ENCODE measurements around the gene CAPN14.

CAPN14 gene

DNA sequence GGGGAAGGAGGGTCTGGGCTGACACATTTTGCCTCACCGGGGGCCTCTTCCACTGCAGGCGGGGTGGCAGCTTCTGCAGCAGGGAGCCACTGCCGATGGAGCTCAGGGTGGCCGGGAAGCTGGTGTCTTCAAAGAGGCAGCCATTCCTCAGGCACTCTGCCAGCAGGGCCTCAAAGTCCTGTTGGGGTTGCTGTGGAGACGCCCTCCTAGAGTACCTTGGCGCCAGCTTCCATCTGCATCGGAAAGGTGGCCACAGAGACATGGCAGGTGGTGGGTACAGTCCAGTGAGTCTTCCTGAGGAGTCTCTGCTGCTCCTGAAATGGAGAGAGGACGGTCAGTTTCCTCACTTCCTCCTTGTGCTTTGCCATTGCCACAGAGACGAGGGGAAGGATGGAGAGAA, 12.1 kb downstream of the CAPN14 start:
- 93% methylated on average over 9 of the region's 9 CpGs for WGBS
- H3K27me3 ChIP-seq (ENCODE audit: insufficient read depth, low read length) = no peaks in the 10 kb centered on the region
- H3K4me3 ChIP-seq (ENCODE audit: low read length) = no peak overlapping the region
- 0 out of 2 replicates have a peak, but pooled peaks cover 8% of the 10 kb centered on the region for H3K4me1 ChIP-seq (ENCODE audit: insufficient read depth, low read length)
- H3K36me3 ChIP-seq (ENCODE audit: insufficient read depth, low read length) = no peaks in the 10 kb centered on the region
- no peak overlapping the region for H3K9ac ChIP-seq (ENCODE audit: low read depth, low read length)
- no peak overlapping the region for H3K27ac ChIP-seq (ENCODE audit: low read depth, low read length)
- H3K9me3 ChIP-seq (ENCODE audit: insufficient read depth, low read depth, low read length) = no peaks in the 10 kb centered on the region

DNA sequence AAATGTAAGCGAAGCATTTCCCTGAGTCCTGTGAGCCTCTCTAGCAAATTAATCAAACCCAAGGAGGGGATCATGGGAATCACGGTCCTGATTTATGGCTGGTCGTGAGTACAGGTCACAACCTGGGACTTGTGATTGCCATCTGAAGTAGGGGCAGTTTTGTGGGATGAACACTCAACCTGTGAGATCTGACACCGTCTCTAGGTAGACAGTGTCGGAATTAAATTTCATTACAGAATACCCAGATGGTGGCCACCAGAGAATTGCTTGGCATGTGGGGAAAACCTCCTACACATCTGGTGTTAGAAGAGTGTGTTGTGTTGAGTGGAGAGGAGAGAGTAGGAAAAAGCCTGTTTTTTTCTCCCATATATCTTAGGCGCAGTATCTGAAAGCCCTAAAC, 12.5 kb downstream of the CAPN14 start:
- Histone ChIP-seq H3K9ac (ENCODE audit: low read depth, low read length) (no peak overlapping the region), H3K4me3 (ENCODE audit: low read length) (no peak overlapping the region), H3K36me3 (ENCODE audit: insufficient read depth, low read length) (no peaks in the 10 kb centered on the region), H3K27ac (ENCODE audit: low read depth, low read length) (no peak overlapping the region), H3K4me1 (ENCODE audit: insufficient read depth, low read length) (0 out of 2 replicates have a peak, but pooled peaks cover 8% of the 10 kb centered on the region), H3K27me3 (ENCODE audit: insufficient read depth, low read length) (no peaks in the 10 kb centered on the region), H3K9me3 (ENCODE audit: insufficient read depth, low read depth, low read length) (no peaks in the 10 kb centered on the region)
- 98% methylated on average over 6 of the region's 6 CpGs for WGBS

DNA sequence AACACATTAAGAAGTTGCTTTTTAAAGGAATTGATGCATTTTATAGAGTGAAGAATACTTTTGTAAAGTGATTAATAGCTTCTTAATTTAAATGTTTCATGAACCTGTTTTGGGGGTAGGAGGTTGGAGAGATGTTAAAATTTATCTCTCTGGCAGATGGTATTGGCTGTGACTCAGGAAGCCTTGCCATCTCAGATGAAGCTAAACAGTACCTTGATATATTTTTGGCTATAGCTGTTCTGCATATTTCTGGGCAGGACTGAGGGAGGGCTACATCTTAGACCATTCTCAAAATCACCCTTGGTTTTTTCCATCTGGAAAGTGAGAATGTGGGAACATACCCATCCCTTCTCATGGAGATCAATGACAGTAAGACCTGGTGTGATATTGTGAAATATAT, 13.4 kb downstream of the CAPN14 start:
- H3K27ac ChIP-seq (ENCODE audit: low read depth, low read length) = no peak overlapping the region
- H3K4me1 ChIP-seq (ENCODE audit: insufficient read depth, low read length) = 0 out of 2 replicates have a peak, but pooled peaks cover 8% of the 10 kb centered on the region
- no peak overlapping the region for H3K9ac ChIP-seq (ENCODE audit: low read depth, low read length)
- no peaks in the 10 kb centered on the region for H3K9me3 ChIP-seq (ENCODE audit: insufficient read depth, low read depth, low read length)
- H3K4me3 ChIP-seq (ENCODE audit: low read length) = no peak overlapping the region
- no peaks in the 10 kb centered on the region for H3K27me3 ChIP-seq (ENCODE audit: insufficient read depth, low read length)
- no peaks in the 10 kb centered on the region for H3K36me3 ChIP-seq (ENCODE audit: insufficient read depth, low read length)

DNA sequence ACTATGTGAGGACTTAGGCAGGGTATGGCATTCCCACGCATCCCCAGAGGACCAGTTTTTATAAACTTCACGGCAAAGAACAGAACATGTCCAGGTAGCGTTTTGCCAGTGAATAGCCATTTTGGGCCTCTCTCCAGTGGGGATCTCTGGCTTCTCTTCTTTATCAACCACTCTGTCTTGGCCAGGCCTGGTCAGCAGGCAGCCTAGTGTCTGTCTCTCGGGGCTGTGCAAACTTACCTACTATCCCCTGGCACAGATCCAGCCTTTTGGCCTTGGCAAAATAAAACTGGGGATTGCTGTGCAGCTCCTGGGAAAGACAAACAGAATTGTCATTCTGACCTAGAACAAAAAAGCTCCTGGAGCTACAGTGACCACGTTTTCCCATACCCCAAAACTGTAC, 14.5 kb downstream of the CAPN14 start:
- no peak overlapping the region for H3K9ac ChIP-seq (ENCODE audit: low read depth, low read length)
- H3K4me1 ChIP-seq (ENCODE audit: insufficient read depth, low read length) = 0 out of 2 replicates have a peak, but pooled peaks cover 4% of the 10 kb centered on the region
- no peak overlapping the region for H3K27ac ChIP-seq (ENCODE audit: low read depth, low read length)
- no peaks in the 10 kb centered on the region for H3K36me3 ChIP-seq (ENCODE audit: insufficient read depth, low read length)
- H3K9me3 ChIP-seq (ENCODE audit: insufficient read depth, low read depth, low read length) = no peaks in the 10 kb centered on the region
- no peak overlapping the region for H3K4me3 ChIP-seq (ENCODE audit: low read length)
- no peaks in the 10 kb centered on the region for H3K27me3 ChIP-seq (ENCODE audit: insufficient read depth, low read length)
- 91% methylated on average over 5 of the region's 5 CpGs for WGBS

DNA sequence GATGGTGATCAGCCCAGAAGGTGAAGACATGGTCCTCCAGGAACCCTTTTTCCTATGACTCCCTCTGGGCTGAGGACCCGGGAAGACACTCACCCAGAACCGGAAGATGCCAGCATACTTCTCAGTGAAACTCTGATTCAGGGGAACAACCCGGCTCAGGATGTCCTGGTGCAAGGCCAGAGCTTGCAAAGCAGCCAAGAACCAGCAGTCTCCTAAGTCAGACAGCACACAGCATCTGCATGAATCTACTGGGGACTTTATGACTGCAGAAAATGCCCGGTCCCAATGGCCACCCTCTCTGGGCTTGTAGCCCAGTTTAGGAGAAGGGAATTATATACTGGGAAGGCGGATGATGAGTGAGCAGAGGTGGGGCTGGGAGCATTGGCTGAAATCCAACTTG, 15.3 kb downstream of the CAPN14 start:
- Histone ChIP-seq H3K9me3 (ENCODE audit: insufficient read depth, low read depth, low read length) (no peaks in the 10 kb centered on the region), H3K4me1 (ENCODE audit: insufficient read depth, low read length) (no peaks in the 10 kb centered on the region), H3K9ac (ENCODE audit: low read depth, low read length) (no peak overlapping the region), H3K4me3 (ENCODE audit: low read length) (no peak overlapping the region), H3K27me3 (ENCODE audit: insufficient read depth, low read length) (no peaks in the 10 kb centered on the region), H3K27ac (ENCODE audit: low read depth, low read length) (no peak overlapping the region), H3K36me3 (ENCODE audit: insufficient read depth, low read length) (no peaks in the 10 kb centered on the region)
- 95% methylated on average over 5 of the region's 5 CpGs for WGBS

DNA sequence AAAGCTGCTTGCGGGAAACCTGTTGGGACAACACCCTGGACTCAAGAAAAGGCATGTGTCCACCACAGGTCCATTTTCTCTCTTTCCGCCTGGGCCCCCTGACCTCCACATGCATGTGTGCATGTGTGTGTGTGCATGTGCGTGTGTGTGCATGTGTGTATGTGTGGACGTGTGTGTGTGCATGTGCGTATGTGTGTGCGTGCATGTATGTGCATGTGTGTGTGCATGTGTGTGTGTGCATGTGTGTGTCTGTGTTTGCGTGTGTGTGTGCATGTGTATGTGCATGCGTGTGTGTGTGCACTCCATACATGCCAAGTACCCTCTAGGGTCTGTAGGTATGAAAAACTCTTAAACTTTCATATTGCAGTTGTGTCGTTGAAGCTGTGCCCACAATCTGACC, 16.3 kb downstream of the CAPN14 start:
- 86% methylated on average over 9 of the region's 9 CpGs for WGBS
- H3K9me3 ChIP-seq (ENCODE audit: insufficient read depth, low read depth, low read length) = no peaks in the 10 kb centered on the region
- H3K27ac ChIP-seq (ENCODE audit: low read depth, low read length) = no peak overlapping the region
- H3K36me3 ChIP-seq (ENCODE audit: insufficient read depth, low read length) = no peaks in the 10 kb centered on the region
- H3K9ac ChIP-seq (ENCODE audit: low read depth, low read length) = no peak overlapping the region
- H3K4me3 ChIP-seq (ENCODE audit: low read length) = no peak overlapping the region
- H3K27me3 ChIP-seq (ENCODE audit: insufficient read depth, low read length) = no peaks in the 10 kb centered on the region
- H3K4me1 ChIP-seq (ENCODE audit: insufficient read depth, low read length) = no peaks in the 10 kb centered on the region

DNA sequence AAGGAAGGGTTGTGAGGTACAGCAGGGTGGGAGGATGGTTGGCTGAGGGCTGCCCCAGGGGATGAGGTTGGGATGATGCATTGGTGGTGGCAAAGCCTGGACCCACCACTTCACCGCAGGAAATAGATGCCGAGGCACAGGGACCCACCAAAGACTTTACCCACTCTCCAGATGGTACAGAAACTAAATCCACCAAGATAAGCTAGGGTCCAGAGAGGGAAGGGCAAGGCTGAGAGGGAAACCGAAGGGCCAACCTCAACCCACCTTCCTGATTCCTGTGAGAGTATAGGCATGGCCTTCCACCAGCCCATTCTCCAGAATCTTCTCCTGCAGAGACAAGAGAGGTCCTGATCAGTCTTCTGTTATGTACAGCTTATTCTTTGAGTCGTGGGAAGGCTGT, 18.1 kb downstream of the CAPN14 start:
- Histone ChIP-seq H3K9ac (ENCODE audit: low read depth, low read length) (no peak overlapping the region), H3K36me3 (ENCODE audit: insufficient read depth, low read length) (no peaks in the 10 kb centered on the region)
- WGBS = 94% methylated on average over 3 of the region's 4 CpGs

DNA sequence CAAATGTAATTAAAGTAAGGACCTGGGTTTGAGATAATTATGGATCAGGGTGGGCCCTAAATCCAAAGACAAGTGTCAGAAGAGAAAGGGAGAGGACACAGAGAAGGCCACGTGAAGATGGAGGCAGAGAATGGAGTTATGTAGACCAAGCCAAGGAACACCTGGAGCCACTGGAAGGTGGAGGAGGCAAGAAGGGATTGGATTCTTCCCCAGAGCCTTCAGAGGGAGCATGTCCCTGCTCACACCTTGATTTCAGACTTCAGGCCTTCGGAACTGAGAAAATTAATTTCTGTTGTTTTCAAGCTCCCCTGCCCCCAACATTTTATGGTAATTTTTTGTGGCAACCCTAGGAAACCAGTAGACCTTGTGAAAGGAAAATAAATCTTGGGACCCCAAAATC, 19.6 kb downstream of the CAPN14 start:
- Histone ChIP-seq H3K4me3 (ENCODE audit: low read length) (no peak overlapping the region), H3K27ac (ENCODE audit: low read depth, low read length) (no peak overlapping the region), H3K9me3 (ENCODE audit: insufficient read depth, low read depth, low read length) (no peaks in the 10 kb centered on the region), H3K4me1 (ENCODE audit: insufficient read depth, low read length) (no peaks in the 10 kb centered on the region), H3K36me3 (ENCODE audit: insufficient read depth, low read length) (no peaks in the 10 kb centered on the region), H3K9ac (ENCODE audit: low read depth, low read length) (no peak overlapping the region), H3K27me3 (ENCODE audit: insufficient read depth, low read length) (no peaks in the 10 kb centered on the region)
- WGBS = 93% methylated on average over 2 of the region's 2 CpGs

More for the DNA sequence above, 18.1 kb downstream of the CAPN14 start:
- no peak overlapping the region for H3K4me3 ChIP-seq (ENCODE audit: low read length)
- no peaks in the 10 kb centered on the region for H3K9me3 ChIP-seq (ENCODE audit: insufficient read depth, low read depth, low read length)
- no peaks in the 10 kb centered on the region for H3K4me1 ChIP-seq (ENCODE audit: insufficient read depth, low read length)
- H3K27me3 ChIP-seq (ENCODE audit: insufficient read depth, low read length) = no peaks in the 10 kb centered on the region
- H3K27ac ChIP-seq (ENCODE audit: low read depth, low read length) = no peak overlapping the region

DNA sequence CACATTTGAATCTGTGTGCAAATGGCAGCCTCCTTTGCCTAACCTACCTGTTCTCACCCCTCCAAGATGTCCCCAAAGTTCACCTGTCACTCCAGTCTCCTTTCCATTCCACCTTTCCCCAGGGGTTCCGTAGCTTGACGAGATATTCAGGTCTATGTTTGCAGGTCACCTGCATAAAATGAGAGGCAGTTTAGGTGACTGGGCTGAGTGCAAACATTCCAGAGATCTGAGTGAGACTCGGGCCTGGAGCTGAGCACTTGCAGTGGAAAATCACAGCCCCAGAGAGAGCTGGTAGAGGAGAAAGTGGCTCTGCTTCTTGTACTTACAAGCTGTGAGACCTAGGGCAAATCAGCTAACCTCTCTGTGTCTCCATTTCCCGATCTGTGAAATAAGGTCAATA, 20.1 kb downstream of the CAPN14 start:
- H3K36me3 ChIP-seq (ENCODE audit: insufficient read depth, low read length) = no peaks in the 10 kb centered on the region
- no peak overlapping the region for H3K9ac ChIP-seq (ENCODE audit: low read depth, low read length)
- no peaks in the 10 kb centered on the region for H3K4me1 ChIP-seq (ENCODE audit: insufficient read depth, low read length)
- WGBS = 84% methylated on average over 4 of the region's 4 CpGs
- no peaks in the 10 kb centered on the region for H3K9me3 ChIP-seq (ENCODE audit: insufficient read depth, low read depth, low read length)
- H3K4me3 ChIP-seq (ENCODE audit: low read length) = no peak overlapping the region
- H3K27ac ChIP-seq (ENCODE audit: low read depth, low read length) = no peak overlapping the region
- no peaks in the 10 kb centered on the region for H3K27me3 ChIP-seq (ENCODE audit: insufficient read depth, low read length)

DNA sequence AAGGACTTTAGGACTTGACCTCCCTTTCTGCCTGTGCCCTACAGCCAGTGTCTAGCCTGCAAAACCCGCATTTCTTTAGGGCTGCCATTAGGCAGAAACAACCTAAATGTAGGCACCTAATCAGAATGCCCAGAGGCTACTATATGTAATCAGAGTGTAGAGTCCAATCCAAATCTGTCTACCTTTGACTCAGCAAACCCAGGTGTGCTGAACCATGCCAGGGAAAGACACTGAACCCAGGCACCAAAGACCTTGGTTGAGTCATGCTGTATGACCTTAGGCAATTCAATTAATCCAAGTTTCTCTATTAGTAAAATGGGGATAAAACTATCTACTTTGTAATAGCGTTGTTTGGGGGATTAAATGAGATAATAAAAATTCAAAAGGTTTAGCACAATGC, 20.7 kb downstream of the CAPN14 start:
- 95% methylated on average over 1 of the region's 2 CpGs for WGBS
- Histone ChIP-seq H3K4me3 (ENCODE audit: low read length) (no peak overlapping the region), H3K36me3 (ENCODE audit: insufficient read depth, low read length) (no peaks in the 10 kb centered on the region), H3K9me3 (ENCODE audit: insufficient read depth, low read depth, low read length) (no peaks in the 10 kb centered on the region), H3K4me1 (ENCODE audit: insufficient read depth, low read length) (no peaks in the 10 kb centered on the region), H3K9ac (ENCODE audit: low read depth, low read length) (no peak overlapping the region), H3K27me3 (ENCODE audit: insufficient read depth, low read length) (no peaks in the 10 kb centered on the region), H3K27ac (ENCODE audit: low read depth, low read length) (no peak overlapping the region)

DNA sequence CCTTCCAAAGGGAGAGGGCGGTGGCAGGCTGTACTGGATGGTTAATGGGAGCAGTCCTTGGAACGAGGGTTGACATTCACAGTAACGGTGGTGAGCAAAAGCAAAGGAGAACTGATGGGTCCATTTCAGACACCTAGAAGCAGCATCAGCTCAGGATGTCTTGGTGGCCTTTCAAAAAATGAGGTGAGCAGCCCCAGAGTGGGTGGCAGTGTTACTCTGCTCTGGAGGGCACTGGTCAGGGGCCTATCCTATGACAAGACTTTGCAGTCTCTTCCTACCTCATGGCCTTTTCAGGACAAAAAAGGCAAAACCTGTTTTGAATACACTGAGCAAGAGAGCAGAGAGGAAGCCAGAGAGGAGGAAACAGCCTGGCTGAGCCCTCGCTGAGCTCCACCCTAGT, 23.5 kb downstream of the CAPN14 start:
- no peaks in the 10 kb centered on the region for H3K4me1 ChIP-seq (ENCODE audit: insufficient read depth, low read length)
- no peaks in the 10 kb centered on the region for H3K9me3 ChIP-seq (ENCODE audit: insufficient read depth, low read depth, low read length)
- H3K27ac ChIP-seq (ENCODE audit: low read depth, low read length) = no peak overlapping the region
- WGBS = 91% methylated on average over 4 of the region's 4 CpGs
- H3K4me3 ChIP-seq (ENCODE audit: low read length) = no peak overlapping the region
- no peak overlapping the region for H3K9ac ChIP-seq (ENCODE audit: low read depth, low read length)
- H3K36me3 ChIP-seq (ENCODE audit: insufficient read depth, low read length) = no peaks in the 10 kb centered on the region
- no peaks in the 10 kb centered on the region for H3K27me3 ChIP-seq (ENCODE audit: insufficient read depth, low read length)

DNA sequence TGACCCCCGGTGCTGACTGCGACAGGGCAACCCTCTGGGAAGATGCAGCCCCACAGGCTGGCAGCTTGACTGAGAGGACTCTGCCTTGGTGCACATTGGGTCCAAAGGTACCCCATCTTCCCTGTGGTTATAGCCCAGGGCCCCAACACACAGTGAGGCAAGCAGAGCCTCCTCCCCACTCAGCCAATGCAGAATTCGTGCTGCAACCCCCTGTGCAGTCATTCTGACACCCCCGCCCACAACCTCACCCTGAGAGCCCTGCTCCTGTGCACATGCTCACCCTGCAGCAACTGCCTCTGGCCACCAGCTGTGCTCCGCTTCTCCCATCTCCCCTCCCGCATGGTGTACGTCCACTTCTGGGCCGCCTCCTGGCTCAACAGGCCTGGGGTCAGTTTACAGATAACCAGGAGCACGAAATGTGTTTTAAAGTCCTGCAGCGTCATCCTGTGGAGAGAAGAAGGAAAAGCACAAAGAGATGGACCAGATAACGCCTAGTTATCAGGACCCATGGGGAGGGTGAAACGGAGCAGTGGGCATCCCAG, 24.4 kb downstream of the CAPN14 start:
- H3K36me3 ChIP-seq (ENCODE audit: insufficient read depth, low read length) = no peaks in the 10 kb centered on the region
- no peaks in the 10 kb centered on the region for H3K9me3 ChIP-seq (ENCODE audit: insufficient read depth, low read depth, low read length)
- no peak overlapping the region for H3K9ac ChIP-seq (ENCODE audit: low read depth, low read length)
- 86% methylated on average over 12 of the region's 12 CpGs for WGBS
- H3K4me3 ChIP-seq (ENCODE audit: low read length) = no peak overlapping the region
- H3K27ac ChIP-seq (ENCODE audit: low read depth, low read length) = no peak overlapping the region
- H3K4me1 ChIP-seq (ENCODE audit: insufficient read depth, low read length) = no peaks in the 10 kb centered on the region
- no peaks in the 10 kb centered on the region for H3K27me3 ChIP-seq (ENCODE audit: insufficient read depth, low read length)

Measured in HUES64 (cell line).